LNCAP (cell line): ENCODE results near the gene THOC6.

ENCODE experiments used
- TF ChIP-seq, protein P1 (sequence below): fragments of 450-650 bp; IDR thresholded peaks from 2 replicates; pipeline ENCODE4 v1.5.1; 2017; ENCODE audit warnings: mild to moderate bottlenecking

Gene THOC6

GRCh38 chr16:3025032-3026002, 1.5 kb downstream of the THOC6 start:
- TF ChIP-seq, protein P1, sequence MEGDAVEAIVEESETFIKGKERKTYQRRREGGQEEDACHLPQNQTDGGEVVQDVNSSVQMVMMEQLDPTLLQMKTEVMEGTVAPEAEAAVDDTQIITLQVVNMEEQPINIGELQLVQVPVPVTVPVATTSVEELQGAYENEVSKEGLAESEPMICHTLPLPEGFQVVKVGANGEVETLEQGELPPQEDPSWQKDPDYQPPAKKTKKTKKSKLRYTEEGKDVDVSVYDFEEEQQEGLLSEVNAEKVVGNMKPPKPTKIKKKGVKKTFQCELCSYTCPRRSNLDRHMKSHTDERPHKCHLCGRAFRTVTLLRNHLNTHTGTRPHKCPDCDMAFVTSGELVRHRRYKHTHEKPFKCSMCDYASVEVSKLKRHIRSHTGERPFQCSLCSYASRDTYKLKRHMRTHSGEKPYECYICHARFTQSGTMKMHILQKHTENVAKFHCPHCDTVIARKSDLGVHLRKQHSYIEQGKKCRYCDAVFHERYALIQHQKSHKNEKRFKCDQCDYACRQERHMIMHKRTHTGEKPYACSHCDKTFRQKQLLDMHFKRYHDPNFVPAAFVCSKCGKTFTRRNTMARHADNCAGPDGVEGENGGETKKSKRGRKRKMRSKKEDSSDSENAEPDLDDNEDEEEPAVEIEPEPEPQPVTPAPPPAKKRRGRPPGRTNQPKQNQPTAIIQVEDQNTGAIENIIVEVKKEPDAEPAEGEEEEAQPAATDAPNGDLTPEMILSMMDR = no peak

DNA sequence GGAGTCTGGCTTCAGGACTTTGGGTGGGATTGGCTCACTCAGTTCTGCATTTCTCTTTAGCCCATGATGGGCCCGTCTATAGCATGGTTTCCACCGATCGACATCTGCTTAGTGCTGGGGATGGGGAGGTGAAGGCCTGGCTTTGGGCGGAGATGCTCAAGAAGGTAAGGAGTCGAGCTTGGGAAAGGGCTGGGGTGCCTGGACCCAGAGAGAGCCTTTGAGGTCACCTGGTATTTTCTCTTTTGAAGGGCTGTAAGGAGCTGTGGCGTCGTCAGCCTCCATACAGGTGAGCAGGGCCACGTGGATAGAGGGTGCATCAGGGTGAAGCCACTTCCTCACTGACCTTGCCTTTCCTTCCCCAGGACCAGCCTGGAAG, 2.2 kb downstream of the THOC6 start:
- TF ChIP-seq, protein P1 = no peak

DNA sequence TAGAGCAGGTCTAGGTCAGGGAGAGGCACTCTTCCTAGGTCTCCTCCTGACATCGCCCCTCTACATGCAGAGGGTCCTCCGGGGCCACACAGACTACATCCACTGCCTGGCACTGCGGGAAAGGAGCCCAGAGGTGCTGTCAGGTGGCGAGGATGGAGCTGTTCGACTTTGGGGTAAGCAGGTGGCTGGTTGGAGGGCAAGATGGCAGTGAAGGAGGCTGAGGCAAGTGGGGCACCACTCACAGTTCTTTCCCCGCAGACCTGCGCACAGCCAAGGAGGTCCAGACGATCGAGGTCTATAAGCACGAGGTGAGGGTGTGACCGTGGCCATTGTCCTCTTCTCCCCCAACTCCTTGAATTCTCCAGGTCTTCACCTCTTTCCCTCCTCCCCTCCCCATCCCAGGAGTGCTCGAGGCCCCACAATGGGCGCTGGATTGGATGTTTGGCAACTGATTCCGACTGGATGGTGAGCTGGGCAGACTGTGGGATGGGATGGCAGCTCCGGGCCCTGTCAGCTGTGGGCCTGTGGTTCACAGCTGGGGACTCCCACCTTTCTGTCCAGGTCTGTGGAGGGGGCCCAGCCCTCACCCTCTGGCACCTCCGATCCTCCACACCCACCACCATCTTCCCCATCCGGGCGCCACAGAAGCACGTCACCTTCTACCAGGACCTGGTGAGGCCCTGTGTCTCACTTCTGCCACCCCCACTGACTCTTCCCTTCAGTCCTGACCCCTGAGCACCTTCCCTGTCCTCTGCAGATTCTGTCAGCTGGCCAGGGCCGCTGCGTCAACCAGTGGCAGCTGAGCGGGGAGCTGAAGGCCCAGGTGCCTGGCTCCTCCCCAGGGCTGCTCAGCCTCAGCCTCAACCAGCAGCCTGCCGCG, 3.0 kb downstream of the THOC6 start:
- TF ChIP-seq, protein P1 = no peak

DNA sequence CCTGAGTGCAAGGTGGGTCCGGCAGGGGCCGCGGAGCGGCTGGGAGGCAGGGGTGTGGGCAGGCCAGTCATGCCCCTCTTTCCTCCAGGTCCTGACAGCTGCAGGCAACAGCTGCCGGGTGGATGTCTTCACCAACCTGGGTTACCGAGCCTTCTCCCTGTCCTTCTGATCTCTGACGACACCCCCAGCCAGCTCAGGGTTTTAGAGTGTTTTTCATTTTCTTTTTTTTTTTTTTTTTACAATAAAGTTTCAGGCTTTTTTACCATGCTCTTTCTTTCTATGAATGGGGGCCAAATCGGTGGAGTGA, 3.6 kb downstream of the THOC6 start:
- TF ChIP-seq, protein P1 = no peak

DNA sequence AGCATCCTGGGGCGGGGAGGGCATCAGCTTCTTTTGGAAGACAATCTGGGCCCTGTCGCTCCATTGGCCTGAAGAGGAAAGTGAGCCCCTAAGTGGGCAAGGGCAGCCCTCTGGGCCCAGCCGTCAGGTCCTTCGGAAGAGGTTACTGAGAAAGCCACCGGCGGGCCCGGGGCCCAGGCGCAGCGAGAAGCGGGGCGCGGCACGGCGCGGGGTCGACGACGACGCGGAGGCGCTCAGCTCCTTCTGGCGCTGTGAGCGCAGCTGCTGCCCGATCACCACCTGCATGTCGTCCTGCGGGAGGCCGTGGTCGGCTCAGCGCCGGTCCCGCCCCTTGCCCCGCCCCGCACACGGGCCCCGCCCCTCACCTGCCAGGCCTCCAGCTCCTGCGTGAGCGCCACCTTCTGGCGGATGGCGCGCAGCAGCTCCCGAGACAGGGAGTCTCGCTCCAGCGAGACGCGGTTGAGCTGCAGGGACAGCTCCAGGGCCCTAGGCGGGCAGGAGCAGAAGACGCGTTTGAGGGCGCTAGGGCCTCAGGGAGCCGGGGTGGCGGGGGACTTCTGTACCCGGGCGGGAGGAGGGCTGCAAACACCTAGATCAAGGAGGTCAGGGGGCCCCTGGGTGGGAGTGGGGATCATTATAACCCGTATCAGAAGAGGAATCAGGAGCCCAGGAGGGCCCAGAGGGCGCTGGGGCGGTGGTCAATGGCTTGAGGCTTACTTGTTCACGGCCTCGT, 4.3 kb downstream of the THOC6 start:
- TF ChIP-seq, protein P1 = peak; percentile 94

- TF ChIP-seq, protein P1 = no peak
Observed at GRCh38 chr16:3028716-3029319, 5.0 kb downstream of the THOC6 start.
